ENCODE measurements around the gene TMEM184B. TPM values are rescaled to one million over a fixed set of nuclear protein-coding genes. Genes with fewer than 3 reads are reported as not detected.

The TMEM184B gene
- total and polyA plus RNA-seq, 4 donors: 17.2 to 96.9 (median 71.5) TPM

- no peak for DNase-seq
- intact Hi-C loops (cut with DNase I): no loop called here
- H3K36me3 ChIP-seq (ENCODE audit: control insufficient read depth in 1 of 2, insufficient read depth in 2 of 2, low read length in 1 of 2): peaks cover 3 to 27% of the 10 kb centered on the region in 2 donors
- 86 to 87% methylated on average over 26 of the region's 26 CpGs for WGBS, 2 donors
- H3K9me3 ChIP-seq (ENCODE audit: control insufficient read depth, low read length): no peaks in the 10 kb centered on the region
- H3K4me1 ChIP-seq (ENCODE audit: control insufficient read depth in 1 of 2, insufficient read depth in 2 of 2, low read length in 2 of 2): no peaks in the 10 kb centered on the region
- H3K27me3 ChIP-seq (ENCODE audit: control insufficient read depth in 1 of 2, insufficient read depth in 2 of 2, low read length in 1 of 2): no peaks in the 10 kb centered on the region
- no peak for ATAC-seq (ENCODE audit: low FRiP score)
- H3K4me3 ChIP-seq (ENCODE audit: low read length in 2 of 2): no peak overlapping the region
- no peak overlapping the region for H3K27ac ChIP-seq (ENCODE audit: low read depth in 1 of 2, low read length in 2 of 2)
Observed at GRCh38 chr22:38300197-38300945, 27.6 kb upstream of the TMEM184B start.

GRCh38 chr22:38299770-38300102, 26.9 kb upstream of the TMEM184B start:
- DNase-seq (no peak), ATAC-seq (ENCODE audit: low FRiP score) (no peak)
- Histone ChIP-seq H3K4me1 (ENCODE audit: control insufficient read depth in 1 of 2, insufficient read depth in 2 of 2, low read length in 2 of 2) (no peaks in the 10 kb centered on the region), H3K9me3 (ENCODE audit: control insufficient read depth, low read length) (no peaks in the 10 kb centered on the region), H3K4me3 (ENCODE audit: low read length in 2 of 2) (no peak overlapping the region), H3K27me3 (ENCODE audit: control insufficient read depth in 1 of 2, insufficient read depth in 2 of 2, low read length in 1 of 2) (no peaks in the 10 kb centered on the region), H3K36me3 (ENCODE audit: control insufficient read depth in 1 of 2, insufficient read depth in 2 of 2, low read length in 1 of 2) (peaks cover 3 to 27% of the 10 kb centered on the region in 2 donors), H3K27ac (ENCODE audit: low read depth in 1 of 2, low read length in 2 of 2) (no peak overlapping the region)
- 68 to 77% methylated on average over 12 of the region's 12 CpGs for WGBS, 2 donors
- intact Hi-C loops (cut with DNase I): no loop called here

GRCh38 chr22:38298312-38299005, 25.6 kb upstream of the TMEM184B start:
- Histone ChIP-seq H3K9me3 (ENCODE audit: control insufficient read depth, low read length) (no peaks in the 10 kb centered on the region), H3K4me1 (ENCODE audit: control insufficient read depth in 1 of 2, insufficient read depth in 2 of 2, low read length in 2 of 2) (no peaks in the 10 kb centered on the region), H3K27ac (ENCODE audit: low read depth in 1 of 2, low read length in 2 of 2) (no peak overlapping the region), H3K36me3 (ENCODE audit: control insufficient read depth in 1 of 2, insufficient read depth in 2 of 2, low read length in 1 of 2) (peaks cover 3 to 33% of the 10 kb centered on the region in 2 donors), H3K27me3 (ENCODE audit: control insufficient read depth in 1 of 2, insufficient read depth in 2 of 2, low read length in 1 of 2) (no peaks in the 10 kb centered on the region), H3K4me3 (ENCODE audit: low read length in 2 of 2) (no peak overlapping the region)
- 84 to 86% methylated on average over 24 to 25 of the region's 25 CpGs for WGBS, 2 donors
- no peak for DNase-seq
- ATAC-seq (ENCODE audit: low FRiP score): no peak
- intact Hi-C loops (cut with DNase I): no loop called here

GRCh38 chr22:38296372-38296771, 23.6 kb upstream of the TMEM184B start:
- intact Hi-C loops (cut with DNase I): no loop called here
- 35 to 50% methylated on average over 4 of the region's 4 CpGs for WGBS, 2 donors
- no peak for ATAC-seq (ENCODE audit: low FRiP score)

GRCh38 chr22:38295863-38296262, 23.1 kb upstream of the TMEM184B start:
- Histone ChIP-seq H3K27ac (ENCODE audit: low read depth in 1 of 2, low read length in 2 of 2) (no peak overlapping the region), H3K36me3 (ENCODE audit: control insufficient read depth in 1 of 2, insufficient read depth in 2 of 2, low read length in 1 of 2) (peaks cover 3 to 28% of the 10 kb centered on the region in 2 donors), H3K27me3 (ENCODE audit: control insufficient read depth in 1 of 2, insufficient read depth in 2 of 2, low read length in 1 of 2) (no peaks in the 10 kb centered on the region), H3K9me3 (ENCODE audit: control insufficient read depth, low read length) (no peaks in the 10 kb centered on the region), H3K4me3 (ENCODE audit: low read length in 2 of 2) (no peak overlapping the region), H3K4me1 (ENCODE audit: control insufficient read depth in 1 of 2, insufficient read depth in 2 of 2, low read length in 2 of 2) (no peaks in the 10 kb centered on the region)
- intact Hi-C loops (cut with DNase I): no loop called here
- ATAC-seq (ENCODE audit: low FRiP score) (no peak), DNase-seq (no peak)
- 71 to 83% methylated on average over 9 of the region's 9 CpGs for WGBS, 2 donors

More at GRCh38 chr22:38296372-38296771, 23.6 kb upstream of the TMEM184B start:
- H3K4me3 ChIP-seq (ENCODE audit: low read length in 2 of 2): no peak overlapping the region
- no peaks in the 10 kb centered on the region for H3K4me1 ChIP-seq (ENCODE audit: control insufficient read depth in 1 of 2, insufficient read depth in 2 of 2, low read length in 2 of 2)
- no peaks in the 10 kb centered on the region for H3K9me3 ChIP-seq (ENCODE audit: control insufficient read depth, low read length)
- no peak for DNase-seq
- peaks cover 3 to 31% of the 10 kb centered on the region in 2 donors for H3K36me3 ChIP-seq (ENCODE audit: control insufficient read depth in 1 of 2, insufficient read depth in 2 of 2, low read length in 1 of 2)
- no peaks in the 10 kb centered on the region for H3K27me3 ChIP-seq (ENCODE audit: control insufficient read depth in 1 of 2, insufficient read depth in 2 of 2, low read length in 1 of 2)
- H3K27ac ChIP-seq (ENCODE audit: low read depth in 1 of 2, low read length in 2 of 2): no peak overlapping the region

GRCh38 chr22:38295339-38295738, 22.5 kb upstream of the TMEM184B start:
- H3K27me3 ChIP-seq (ENCODE audit: control insufficient read depth in 1 of 2, insufficient read depth in 2 of 2, low read length in 1 of 2): no peaks in the 10 kb centered on the region
- 89 to 91% methylated on average over 6 of the region's 6 CpGs for WGBS, 2 donors
- intact Hi-C loops (cut with DNase I): no loop called here
- no peak for DNase-seq
- no peaks in the 10 kb centered on the region for H3K4me1 ChIP-seq (ENCODE audit: control insufficient read depth in 1 of 2, insufficient read depth in 2 of 2, low read length in 2 of 2)
- H3K4me3 ChIP-seq (ENCODE audit: low read length in 2 of 2): no peak overlapping the region
- H3K27ac ChIP-seq (ENCODE audit: low read depth in 1 of 2, low read length in 2 of 2): no peak overlapping the region
- peaks cover 3 to 25% of the 10 kb centered on the region in 2 donors for H3K36me3 ChIP-seq (ENCODE audit: control insufficient read depth in 1 of 2, insufficient read depth in 2 of 2, low read length in 1 of 2)
- ATAC-seq (ENCODE audit: low FRiP score): no peak
- H3K9me3 ChIP-seq (ENCODE audit: control insufficient read depth, low read length): no peaks in the 10 kb centered on the region

GRCh38 chr22:38294193-38294592, 21.4 kb upstream of the TMEM184B start:
- DNase-seq (no peak), ATAC-seq (ENCODE audit: low FRiP score) (no peak)
- H3K36me3 ChIP-seq (ENCODE audit: control insufficient read depth in 1 of 2, insufficient read depth in 2 of 2, low read length in 1 of 2): peaks cover 0 to 17% of the 10 kb centered on the region in 2 donors
- H3K27ac ChIP-seq (ENCODE audit: low read depth in 1 of 2, low read length in 2 of 2): no peak overlapping the region
- intact Hi-C loops (cut with DNase I): no loop called here
- H3K4me1 ChIP-seq (ENCODE audit: control insufficient read depth in 1 of 2, insufficient read depth in 2 of 2, low read length in 2 of 2): no peaks in the 10 kb centered on the region
- WGBS, 2 donors: 90 to 91% methylated on average over 21 to 26 of the region's 26 CpGs
- H3K4me3 ChIP-seq (ENCODE audit: low read length in 2 of 2): no peak overlapping the region
- no peaks in the 10 kb centered on the region for H3K27me3 ChIP-seq (ENCODE audit: control insufficient read depth in 1 of 2, insufficient read depth in 2 of 2, low read length in 1 of 2)
- H3K9me3 ChIP-seq (ENCODE audit: control insufficient read depth, low read length): no peaks in the 10 kb centered on the region

- no peaks in the 10 kb centered on the region for H3K27me3 ChIP-seq (ENCODE audit: control insufficient read depth in 1 of 2, insufficient read depth in 2 of 2, low read length in 1 of 2)
- peaks cover 0 to 11% of the 10 kb centered on the region in 2 donors for H3K36me3 ChIP-seq (ENCODE audit: control insufficient read depth in 1 of 2, insufficient read depth in 2 of 2, low read length in 1 of 2)
- no peak overlapping the region for H3K27ac ChIP-seq (ENCODE audit: low read depth in 1 of 2, low read length in 2 of 2)
- intact Hi-C loops (cut with DNase I): no loop called here
- no peaks in the 10 kb centered on the region for H3K9me3 ChIP-seq (ENCODE audit: control insufficient read depth, low read length)
- ATAC-seq (ENCODE audit: low FRiP score): no peak
- 78 to 81% methylated on average over 9 of the region's 9 CpGs for WGBS, 2 donors
- no peaks in the 10 kb centered on the region for H3K4me1 ChIP-seq (ENCODE audit: control insufficient read depth in 1 of 2, insufficient read depth in 2 of 2, low read length in 2 of 2)
- no peak for DNase-seq
- no peak overlapping the region for H3K4me3 ChIP-seq (ENCODE audit: low read length in 2 of 2)
Observed at GRCh38 chr22:38292694-38293093, 19.9 kb upstream of the TMEM184B start.

Data from aorta (tissue), 5 donors.